Upper lobe of right lung (tissue), 1 donor: ENCODE measurements around the gene HHIPL1. TPM values are rescaled to one million over a fixed set of nuclear protein-coding genes. Genes with fewer than 3 reads are reported as not detected.

ENCODE experiments used
- ATAC-seq: fragments of 200-7000 bp; cut with Tn5 transposase; one replicate; pipeline ENCODE4 v1.9.1; 2020; ENCODE audit warnings: mild to moderate bottlenecking, moderate library complexity
- DNase-seq: peaks from one replicate; pipeline ENCODE4 v3.0.0-alpha.2; 2020
- H3K27ac ChIP-seq: fragments of 200-600 bp; one replicate; pipeline ENCODE4 v1.8.0; 2022
- H3K27me3 ChIP-seq: fragments of 200-600 bp; one replicate; pipeline ENCODE4 v1.8.0; 2022; ENCODE audit warnings: mild to moderate bottlenecking
- H3K36me3 ChIP-seq: fragments of 200-600 bp; one replicate; pipeline ENCODE4 v1.8.0; 2022
- H3K4me1 ChIP-seq: fragments of 200-600 bp; one replicate; pipeline ENCODE4 v1.8.0; 2022
- H3K4me3 ChIP-seq: fragments of 200-600 bp; one replicate; pipeline ENCODE4 v1.8.0; 2022; ENCODE audit warnings: mild to moderate bottlenecking
- H3K9me3 ChIP-seq: fragments of 200-600 bp; one replicate; pipeline ENCODE4 v1.8.0; 2022
- CTCF ChIP-seq: fragments of 200-600 bp; IDR thresholded peaks from one replicate; pipeline ENCODE4 v1.8.0; 2022; ENCODE audit warnings: antibody characterized with exemption
- intact Hi-C: fragments of 100-400 bp; cut with DNase I; formaldehyde crosslinking; loops from one replicate; pipeline ENCODE4 v1.11.0; 2022
- total RNA-seq: library from RNA; stranded (reverse); fragmentation: NEBNext Ultra II Directional; extraction: Animal tissue kit (Norgen Biotek cat#: 25700); gene quantifications from one replicate; pipeline ENCODE4 v1.2.1, GENCODE V29; 2021
- donor health status: DM: no; HTN: yes; CAD: no; lungs with severe emphysema.

The HHIPL1 gene
- total RNA-seq, 1 donor from 2014 or later = 1.6 TPM

DNA sequence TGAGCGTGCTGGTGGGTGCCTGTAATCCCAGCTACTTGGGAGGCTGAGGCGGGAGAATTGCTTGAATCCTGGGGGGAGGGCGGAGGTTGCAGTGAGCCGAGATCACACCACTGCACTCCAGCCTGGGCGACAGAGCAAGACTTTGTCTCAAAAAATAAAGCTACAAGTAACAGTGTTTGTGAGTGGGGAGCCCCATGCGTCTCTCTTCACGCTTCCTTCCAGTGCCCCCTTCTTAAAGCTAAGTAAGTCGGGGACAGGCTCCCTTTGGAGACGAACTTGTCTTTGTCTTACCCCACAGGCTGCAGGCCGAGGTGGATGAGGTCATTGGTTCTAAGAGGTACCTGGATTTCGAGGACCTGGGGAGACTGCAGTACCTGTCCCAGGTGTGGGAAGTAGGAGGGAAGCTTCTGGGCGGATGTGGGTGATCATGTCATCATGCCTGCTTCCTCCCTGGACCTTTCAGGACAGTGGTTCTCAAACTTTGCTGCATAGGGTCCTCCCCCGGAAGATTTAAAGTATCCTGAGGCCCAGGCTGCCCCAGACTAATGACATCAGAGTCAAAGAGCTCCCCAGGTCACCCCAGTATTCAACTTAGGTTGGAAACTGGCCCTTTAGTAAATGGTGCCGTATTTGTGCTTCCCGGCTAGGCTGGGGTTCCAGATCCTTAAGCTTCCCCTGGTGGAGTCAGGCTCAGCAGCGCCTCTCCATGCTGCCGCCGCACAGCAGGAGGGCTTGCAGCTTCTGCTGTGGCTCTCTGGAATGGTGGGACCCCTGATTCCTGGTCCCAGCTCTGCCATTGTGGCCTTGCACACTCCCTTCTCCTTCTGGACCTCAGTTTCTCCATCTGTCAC is 76.2 kb downstream of the HHIPL1 start:
- intact Hi-C loops = no loop called here
- ATAC-seq = no peak
- DNase-seq = no peak
- H3K9me3 ChIP-seq = no peaks in the 10 kb centered on the region
- no peaks in the 10 kb centered on the region for H3K36me3 ChIP-seq
- TF ChIP-seq CTCF = no peak
- H3K27me3 ChIP-seq = no peaks in the 10 kb centered on the region
- no peaks in the 10 kb centered on the region for H3K4me1 ChIP-seq
- no peak overlapping the region for H3K4me3 ChIP-seq
- no peak overlapping the region for H3K27ac ChIP-seq

- no peak for TF ChIP-seq CTCF
- H3K9me3 ChIP-seq = no peaks in the 10 kb centered on the region
- peak; percentile 53 for DNase-seq
- no peaks in the 10 kb centered on the region for H3K27me3 ChIP-seq
- no peak overlapping the region for H3K4me3 ChIP-seq
- intact Hi-C loops = no loop called here
- H3K36me3 ChIP-seq = no peaks in the 10 kb centered on the region
- no peak overlapping the region for H3K27ac ChIP-seq
- no peak for ATAC-seq
- no peaks in the 10 kb centered on the region for H3K4me1 ChIP-seq
These were observed 77.0 kb downstream of the HHIPL1 start for GRCh38 chr14:99721792-99722516.

GRCh38 chr14:99722741-99723140 is 77.8 kb downstream of the HHIPL1 start:
- intact Hi-C loops = no loop called here
- Histone ChIP-seq H3K36me3 (no peaks in the 10 kb centered on the region), H3K9me3 (no peaks in the 10 kb centered on the region), H3K27ac (no peak overlapping the region), H3K4me1 (no peaks in the 10 kb centered on the region), H3K4me3 (no peak overlapping the region), H3K27me3 (no peaks in the 10 kb centered on the region)
- ATAC-seq (no peak), DNase-seq (peak; percentile 17)
- TF ChIP-seq CTCF = no peak

DNA sequence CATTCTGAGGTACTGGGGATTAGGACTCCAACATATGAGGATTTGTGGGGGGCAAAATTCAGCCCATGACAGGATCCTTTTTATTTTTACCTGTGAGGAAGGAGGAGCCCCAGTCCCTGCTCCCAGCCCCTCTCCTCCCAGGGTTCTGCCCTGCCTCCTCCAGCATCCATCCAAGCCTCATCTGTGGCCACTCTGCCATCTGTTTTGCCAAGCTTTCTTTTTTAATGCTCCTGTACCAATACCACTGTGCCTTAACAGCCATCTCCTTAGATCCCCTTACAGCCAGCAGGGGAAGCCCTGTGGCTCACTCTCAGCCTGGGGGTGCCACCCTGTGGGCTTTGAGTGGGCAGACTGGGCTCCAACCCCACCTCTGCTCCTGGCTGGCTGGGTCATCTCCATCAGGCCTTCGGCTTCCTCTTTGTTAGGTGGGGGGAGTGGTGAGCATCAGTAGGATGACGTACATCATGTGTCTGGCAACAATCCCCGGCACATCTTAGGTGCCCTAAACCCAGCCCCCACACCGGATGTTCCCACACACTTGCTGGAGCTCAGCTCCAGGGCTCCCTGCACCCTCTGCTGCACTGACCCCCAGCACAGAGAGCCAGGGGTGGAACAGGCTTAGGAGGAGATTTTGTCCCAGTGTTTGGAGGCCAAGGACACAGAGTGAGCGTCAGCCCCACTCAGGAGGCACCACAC is 79.4 kb downstream of the HHIPL1 start:
- intact Hi-C loops = no loop called here
- Histone ChIP-seq H3K9me3 (no peaks in the 10 kb centered on the region), H3K27me3 (no peaks in the 10 kb centered on the region), H3K4me1 (no peaks in the 10 kb centered on the region), H3K4me3 (no peak overlapping the region), H3K36me3 (no peaks in the 10 kb centered on the region), H3K27ac (no peak overlapping the region)
- DNase-seq (peak; percentile 40), ATAC-seq (no peak)
- TF ChIP-seq CTCF = no peak

DNA sequence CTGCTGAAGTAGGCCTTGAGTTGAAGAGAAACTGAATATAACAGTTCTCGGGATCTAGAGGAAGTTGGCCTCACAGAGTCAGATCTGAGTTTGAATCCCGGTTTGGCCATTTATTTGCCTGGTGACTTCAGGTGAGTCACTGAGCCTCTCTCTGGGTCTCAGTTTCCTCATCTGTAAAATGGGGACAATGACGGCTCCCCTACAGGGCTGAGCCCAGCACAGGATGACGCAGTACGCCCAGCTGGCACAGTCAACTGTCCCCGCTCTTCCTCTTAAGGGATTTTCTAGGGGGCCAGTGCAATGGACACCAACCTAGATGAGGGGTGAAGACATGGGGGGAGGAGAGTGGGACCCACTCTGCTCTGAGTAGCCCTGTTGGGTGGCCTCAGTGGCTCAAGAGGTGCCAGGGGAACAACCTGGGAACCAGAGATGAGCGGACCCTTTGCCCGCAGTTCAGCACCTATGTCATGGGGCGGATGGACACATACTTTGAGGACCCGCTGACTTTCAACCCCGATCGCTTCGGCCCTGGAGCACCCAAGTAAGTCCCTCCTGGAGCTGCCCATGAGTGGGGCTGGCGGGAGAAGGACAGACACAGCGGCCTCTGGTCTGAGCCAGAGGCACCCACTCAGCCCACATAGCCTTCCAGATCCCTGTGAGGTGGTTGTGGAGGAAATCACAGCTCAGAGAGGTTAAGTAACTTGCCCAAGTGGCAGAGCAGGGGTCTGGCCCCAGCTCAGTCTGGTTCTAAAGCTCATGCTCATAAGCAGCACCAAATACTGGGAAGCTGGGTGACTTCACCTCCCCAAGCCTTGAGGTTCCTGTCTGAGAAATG is 80.2 kb downstream of the HHIPL1 start:
- no peak overlapping the region for H3K4me3 ChIP-seq
- H3K27me3 ChIP-seq = no peaks in the 10 kb centered on the region
- H3K4me1 ChIP-seq = no peaks in the 10 kb centered on the region
- DNase-seq (peak; percentile 44), ATAC-seq (no peak)
- H3K27ac ChIP-seq = no peak overlapping the region
- intact Hi-C loops = loop anchor here (5.0 kb wide), 1 partner anchor 162 kb away; no protein-coding TSS in a partner anchor
- no peak for TF ChIP-seq CTCF
- no peaks in the 10 kb centered on the region for H3K36me3 ChIP-seq
- no peaks in the 10 kb centered on the region for H3K9me3 ChIP-seq
